H9 (cell line): ENCODE data around the gene CCDC110. TPM values are rescaled to one million over a fixed set of nuclear protein-coding genes. Genes with fewer than 3 reads are reported as not detected.

Experiments used
- DNase-seq: peaks from one replicate; pipeline ENCODE4 v3.0.0-alpha.2; 2017
- H2AFZ ChIP-seq: one replicate; pipeline ENCODE4 v1.6.1; 2013; ENCODE audit warnings: mild to moderate bottlenecking, low read length, control low read depth, moderate library complexity
- H2AK5ac ChIP-seq: 2 replicates; pipeline ENCODE4 v1.6.1; 2013; ENCODE audit warnings: low read length, control low read depth, mixed read lengths; ENCODE audit not compliant: insufficient read length
- H2BK120ac ChIP-seq: one replicate; pipeline ENCODE4 v1.6.1; 2013; ENCODE audit warnings: low read depth, mild to moderate bottlenecking, low read length, control low read depth, inconsistent platforms; ENCODE audit not compliant: poor library complexity, severe bottlenecking
- H2BK12ac ChIP-seq: 2 replicates; pipeline ENCODE4 v1.6.1; 2013; ENCODE audit warnings: low read length, control low read depth, mixed read lengths, low read depth; ENCODE audit not compliant: insufficient read length
- H2BK15ac ChIP-seq: 2 replicates; pipeline ENCODE4 v1.6.1; 2013; ENCODE audit warnings: low read depth, low read length, control low read depth
- H2BK20ac ChIP-seq: one replicate; pipeline ENCODE4 v1.6.1; 2013; ENCODE audit warnings: low read depth, mild to moderate bottlenecking, low read length, control low read depth, inconsistent platforms; ENCODE audit not compliant: poor library complexity, severe bottlenecking
- H2BK5ac ChIP-seq: 2 replicates; pipeline ENCODE4 v1.6.1; 2013; ENCODE audit warnings: low read length, control low read depth, mixed read lengths; ENCODE audit not compliant: insufficient read length
- H3K14ac ChIP-seq: 2 replicates; pipeline ENCODE4 v1.6.1; 2013; ENCODE audit warnings: low read length, control low read depth; ENCODE audit not compliant: insufficient read depth
- H3K18ac ChIP-seq: 2 replicates; pipeline ENCODE4 v1.6.1; 2013; ENCODE audit warnings: low read depth, mild to moderate bottlenecking, mixed read lengths, low read length, control low read depth; ENCODE audit not compliant: insufficient read length
- H3K23ac ChIP-seq: 2 replicates; pipeline ENCODE4 v1.6.1; 2013; ENCODE audit warnings: low read length, control low read depth, mixed read lengths, low read depth; ENCODE audit not compliant: insufficient read length
- H3K23me2 ChIP-seq: 2 replicates; pipeline ENCODE4 v1.6.1; 2013; ENCODE audit warnings: low read depth, mild to moderate bottlenecking, mixed read lengths, low read length, control low read depth; ENCODE audit not compliant: insufficient read length, poor library complexity, severe bottlenecking
- H3K27ac ChIP-seq: 2 replicates; pipeline ENCODE4 v1.5.1; 2013; ENCODE audit warnings: low read length, control low read depth, mixed read lengths, low read depth; ENCODE audit not compliant: insufficient read length
- H3K27me3 ChIP-seq: 2 replicates; pipeline ENCODE4 v1.6.1; 2013; ENCODE audit warnings: low read length, control low read depth, inconsistent platforms; ENCODE audit not compliant: insufficient read depth
- H3K4ac ChIP-seq: 2 replicates; pipeline ENCODE4 v1.6.1; 2013; ENCODE audit warnings: low read depth, mild to moderate bottlenecking, control low read depth, inconsistent platforms, low read length, moderate library complexity
- H3K4me1 ChIP-seq: 2 replicates; pipeline ENCODE4 v1.6.1; 2013; ENCODE audit warnings: low read length, control low read depth, inconsistent platforms; ENCODE audit not compliant: insufficient read depth
- H3K4me2 ChIP-seq: 2 replicates; pipeline ENCODE4 v1.6.1; 2013; ENCODE audit warnings: low read length, control low read depth, mixed read lengths; ENCODE audit not compliant: insufficient read length, insufficient read depth
- H3K56ac ChIP-seq: 2 replicates; pipeline ENCODE4 v1.6.1; 2013; ENCODE audit warnings: low read depth, mild to moderate bottlenecking, mixed read lengths, low read length, control low read depth; ENCODE audit not compliant: insufficient read length
- H3K79me1 ChIP-seq: 2 replicates; pipeline ENCODE4 v1.6.1; 2013; ENCODE audit warnings: low read depth, mild to moderate bottlenecking, moderate library complexity, low read length, control low read depth, inconsistent platforms; ENCODE audit not compliant: insufficient read depth, poor library complexity, severe bottlenecking
- H3K79me2 ChIP-seq: 2 replicates; pipeline ENCODE4 v1.6.1; 2013; ENCODE audit warnings: low read length, control low read depth, inconsistent platforms; ENCODE audit not compliant: insufficient read depth
- H3K9ac ChIP-seq: 2 replicates; pipeline ENCODE4 v1.6.1; 2013; ENCODE audit warnings: low read length, control low read depth, mixed read lengths; ENCODE audit not compliant: insufficient read length; ENCODE audit errors: extremely low read depth
- H3K9me3 ChIP-seq: one replicate; pipeline ENCODE4 v1.6.1; 2013; ENCODE audit warnings: low read depth, low read length, inconsistent platforms; ENCODE audit not compliant: control insufficient read depth
- H3T11ph ChIP-seq: one replicate; pipeline ENCODE4 v1.6.1; 2013; ENCODE audit warnings: mild to moderate bottlenecking, low read length, control low read depth, inconsistent platforms
- H4K20me1 ChIP-seq: one replicate; pipeline ENCODE4 v1.6.1; 2013; ENCODE audit not compliant: control insufficient read depth, insufficient read length, insufficient read depth
- H4K5ac ChIP-seq: 2 replicates; pipeline ENCODE4 v1.6.1; 2013; ENCODE audit warnings: low read depth, mild to moderate bottlenecking, mixed read lengths, low read length, control low read depth; ENCODE audit not compliant: insufficient read length
- H4K8ac ChIP-seq: replicated peaks from 2 replicates; pipeline ENCODE4 v1.6.1; 2013; ENCODE audit warnings: low read length, control low read depth, mixed read lengths, low read depth; ENCODE audit not compliant: insufficient read length
- H4K91ac ChIP-seq: 2 replicates; pipeline ENCODE4 v1.6.1; 2013; ENCODE audit warnings: low read depth, mild to moderate bottlenecking, moderate library complexity, mixed read lengths, low read length, control low read depth; ENCODE audit not compliant: insufficient read length
- H3K27ac Mint-ChIP-seq, 3 experiments: 2 replicates in 2 of 3; 3 replicates in 1 of 3; pipeline ENCODE4 v1.8.0; 2020 to 2021; ENCODE audit warnings: mixed read lengths in 3 of 3, mild to moderate bottlenecking in 1 of 3, moderate library complexity in 1 of 3
- H3K27me3 Mint-ChIP-seq: 2 replicates; pipeline ENCODE4 v1.8.0; 2021; ENCODE audit warnings: low read depth, mild to moderate bottlenecking, moderate library complexity, mixed read lengths
- H3K36me3 Mint-ChIP-seq, 3 experiments: 2 replicates in 2 of 3; 3 replicates in 1 of 3; pipeline ENCODE4 v1.8.0; 2020 to 2021; ENCODE audit warnings: low read depth in 3 of 3, mixed read lengths in 3 of 3; ENCODE audit not compliant: insufficient read depth in 1 of 3
- H3K4me1 Mint-ChIP-seq, 2 experiments: 2 replicates each; pipeline ENCODE4 v1.8.0; 2020; ENCODE audit warnings: mixed read lengths in 2 of 2
- H3K4me3 Mint-ChIP-seq, 2 experiments: 2 replicates in 1 of 2; 3 replicates in 1 of 2; pipeline ENCODE4 v1.8.0; 2020 to 2021; ENCODE audit warnings: mild to moderate bottlenecking in 2 of 2, mixed read lengths in 2 of 2, moderate library complexity in 1 of 2
- H3K9me3 Mint-ChIP-seq, 2 experiments: 2 replicates in 1 of 2; 3 replicates in 1 of 2; pipeline ENCODE4 v1.8.0; 2020; ENCODE audit warnings: mild to moderate bottlenecking in 2 of 2, mixed read lengths in 2 of 2, moderate library complexity in 1 of 2
- WGBS: extraction: QIAGEN DNeasy Blood & Tissue Kit; methylation state at CpG from one replicate; pipeline ENCODE4 v1.1.7; 2013; ENCODE audit warnings: missing lambda C conversion rate, low lambda C conversion rate, mixed read lengths; ENCODE audit not compliant: insufficient read length; ENCODE audit errors: extremely low coverage; 5-methylcytosine and 5-hydroxymethylcytosine counted together
- total RNA-seq: library from RNA; stranded (reverse); gene quantifications from 2 replicates; pipeline ENCODE4 v1.2.1, GENCODE V29; 2021
- TF ChIP-seq, protein P1 (sequence below): fragments of 200-600 bp; sonication (generic); conservative IDR thresholded peaks from 3 replicates; pipeline ENCODE4 v1.8.0; 2021; ENCODE audit warnings: antibody characterized with exemption, mild to moderate bottlenecking

The CCDC110 gene
- total RNA-seq, 1 experiment from 2014 or later, result 2.3 TPM

DNA sequence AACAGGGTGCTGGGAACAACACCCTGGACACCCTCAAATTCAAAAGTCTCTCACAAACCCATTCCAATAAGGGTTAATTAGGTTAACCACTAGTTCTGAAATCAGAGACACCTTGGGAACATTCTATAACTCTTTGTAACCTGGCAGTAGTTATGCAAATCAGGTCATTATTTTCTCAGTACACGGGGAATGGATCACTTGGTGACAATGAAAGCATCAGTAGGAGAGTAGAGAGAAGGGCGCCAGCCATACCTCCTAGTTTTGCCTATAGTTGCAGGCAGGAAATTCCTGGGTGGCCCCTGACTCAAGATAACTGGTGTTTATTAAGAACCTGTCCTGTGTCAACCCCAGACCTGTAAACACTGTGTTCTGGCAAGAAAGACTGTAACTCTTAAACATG, 2.5 kb downstream of the CCDC110 start:
- WGBS, result no CpG with 5 or more reads among the region's 2 CpGs
- Mint-ChIP-seq H3K36me3 (no peaks in the 10 kb centered on the region; a peak in 1 of 7 replicates), H3K4me3 (no peak overlapping the region), H3K9me3 (no peaks in the 10 kb centered on the region; a peak in 2 of 5 replicates), H3K4me1 (peaks cover 30 to 33% of the 10 kb centered on the region in 2 experiments), H3K27ac (no peak overlapping the region), H3K27me3 (peaks cover 37% of the 10 kb centered on the region)
- no peaks in the 10 kb centered on the region for H3K9me3 ChIP-seq
- H2AK5ac ChIP-seq, result no peak overlapping the region
- no peaks in the 10 kb centered on the region; the same call in 1 of the 2 replicates for H3K27me3 ChIP-seq
- H2BK12ac ChIP-seq, result no peak overlapping the region
- no peak overlapping the region for H2BK15ac ChIP-seq
- H3K4me1 ChIP-seq, result no peaks in the 10 kb centered on the region; the same call in 1 of the 2 replicates
- no peak overlapping the region for H3K27ac ChIP-seq
- no peak overlapping the region for H3K56ac ChIP-seq
- DNase-seq, result no peak
- no peaks in the 10 kb centered on the region for H3K79me2 ChIP-seq
- no peak overlapping the region for H3K4me2 ChIP-seq
- H3K23ac ChIP-seq, result no peak overlapping the region
- H4K5ac ChIP-seq, result no peak overlapping the region
- no peak overlapping the region for H2BK20ac ChIP-seq
- no peak overlapping the region for H3K14ac ChIP-seq
- H3K4ac ChIP-seq, result no peak overlapping the region
- no peak overlapping the region for H4K8ac ChIP-seq
- H2AFZ ChIP-seq, result no peak overlapping the region
- H3K9ac ChIP-seq, result no peak overlapping the region
- TF ChIP-seq, protein P1, sequence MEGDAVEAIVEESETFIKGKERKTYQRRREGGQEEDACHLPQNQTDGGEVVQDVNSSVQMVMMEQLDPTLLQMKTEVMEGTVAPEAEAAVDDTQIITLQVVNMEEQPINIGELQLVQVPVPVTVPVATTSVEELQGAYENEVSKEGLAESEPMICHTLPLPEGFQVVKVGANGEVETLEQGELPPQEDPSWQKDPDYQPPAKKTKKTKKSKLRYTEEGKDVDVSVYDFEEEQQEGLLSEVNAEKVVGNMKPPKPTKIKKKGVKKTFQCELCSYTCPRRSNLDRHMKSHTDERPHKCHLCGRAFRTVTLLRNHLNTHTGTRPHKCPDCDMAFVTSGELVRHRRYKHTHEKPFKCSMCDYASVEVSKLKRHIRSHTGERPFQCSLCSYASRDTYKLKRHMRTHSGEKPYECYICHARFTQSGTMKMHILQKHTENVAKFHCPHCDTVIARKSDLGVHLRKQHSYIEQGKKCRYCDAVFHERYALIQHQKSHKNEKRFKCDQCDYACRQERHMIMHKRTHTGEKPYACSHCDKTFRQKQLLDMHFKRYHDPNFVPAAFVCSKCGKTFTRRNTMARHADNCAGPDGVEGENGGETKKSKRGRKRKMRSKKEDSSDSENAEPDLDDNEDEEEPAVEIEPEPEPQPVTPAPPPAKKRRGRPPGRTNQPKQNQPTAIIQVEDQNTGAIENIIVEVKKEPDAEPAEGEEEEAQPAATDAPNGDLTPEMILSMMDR, result no peak
- H3K18ac ChIP-seq, result no peak overlapping the region
- no peaks in the 10 kb centered on the region for H4K20me1 ChIP-seq
- H2BK120ac ChIP-seq, result no peak overlapping the region
- peaks cover 12% of the 10 kb centered on the region for H3K23me2 ChIP-seq
- no peak overlapping the region for H4K91ac ChIP-seq
- H3K79me1 ChIP-seq, result no peaks in the 10 kb centered on the region
- H3T11ph ChIP-seq, result no peak overlapping the region
- no peak overlapping the region for H2BK5ac ChIP-seq
